H9 (cell line): ENCODE data around the gene TMCC2. TPM values are rescaled to one million over a fixed set of nuclear protein-coding genes. Genes with fewer than 3 reads are reported as not detected.

Experiments used
- DNase-seq: peaks from one replicate; pipeline ENCODE4 v3.0.0-alpha.2; 2017
- H2AFZ ChIP-seq: one replicate; pipeline ENCODE4 v1.6.1; 2013; ENCODE audit warnings: mild to moderate bottlenecking, low read length, control low read depth, moderate library complexity
- H2AK5ac ChIP-seq: 2 replicates; pipeline ENCODE4 v1.6.1; 2013; ENCODE audit warnings: low read length, control low read depth, mixed read lengths; ENCODE audit not compliant: insufficient read length
- H2BK120ac ChIP-seq: one replicate; pipeline ENCODE4 v1.6.1; 2013; ENCODE audit warnings: low read depth, mild to moderate bottlenecking, low read length, control low read depth, inconsistent platforms; ENCODE audit not compliant: poor library complexity, severe bottlenecking
- H2BK12ac ChIP-seq: 2 replicates; pipeline ENCODE4 v1.6.1; 2013; ENCODE audit warnings: low read length, control low read depth, mixed read lengths, low read depth; ENCODE audit not compliant: insufficient read length
- H2BK15ac ChIP-seq: 2 replicates; pipeline ENCODE4 v1.6.1; 2013; ENCODE audit warnings: low read depth, low read length, control low read depth
- H2BK20ac ChIP-seq: one replicate; pipeline ENCODE4 v1.6.1; 2013; ENCODE audit warnings: low read depth, mild to moderate bottlenecking, low read length, control low read depth, inconsistent platforms; ENCODE audit not compliant: poor library complexity, severe bottlenecking
- H2BK5ac ChIP-seq: 2 replicates; pipeline ENCODE4 v1.6.1; 2013; ENCODE audit warnings: low read length, control low read depth, mixed read lengths; ENCODE audit not compliant: insufficient read length
- H3K14ac ChIP-seq: 2 replicates; pipeline ENCODE4 v1.6.1; 2013; ENCODE audit warnings: low read length, control low read depth; ENCODE audit not compliant: insufficient read depth
- H3K18ac ChIP-seq: 2 replicates; pipeline ENCODE4 v1.6.1; 2013; ENCODE audit warnings: low read depth, mild to moderate bottlenecking, mixed read lengths, low read length, control low read depth; ENCODE audit not compliant: insufficient read length
- H3K23ac ChIP-seq: 2 replicates; pipeline ENCODE4 v1.6.1; 2013; ENCODE audit warnings: low read length, control low read depth, mixed read lengths, low read depth; ENCODE audit not compliant: insufficient read length
- H3K23me2 ChIP-seq: 2 replicates; pipeline ENCODE4 v1.6.1; 2013; ENCODE audit warnings: low read depth, mild to moderate bottlenecking, mixed read lengths, low read length, control low read depth; ENCODE audit not compliant: insufficient read length, poor library complexity, severe bottlenecking
- H3K27ac ChIP-seq: 2 replicates; pipeline ENCODE4 v1.5.1; 2013; ENCODE audit warnings: low read length, control low read depth, mixed read lengths, low read depth; ENCODE audit not compliant: insufficient read length
- H3K27me3 ChIP-seq: 2 replicates; pipeline ENCODE4 v1.6.1; 2013; ENCODE audit warnings: low read length, control low read depth, inconsistent platforms; ENCODE audit not compliant: insufficient read depth
- H3K4ac ChIP-seq: 2 replicates; pipeline ENCODE4 v1.6.1; 2013; ENCODE audit warnings: low read depth, mild to moderate bottlenecking, control low read depth, inconsistent platforms, low read length, moderate library complexity
- H3K4me1 ChIP-seq: 2 replicates; pipeline ENCODE4 v1.6.1; 2013; ENCODE audit warnings: low read length, control low read depth, inconsistent platforms; ENCODE audit not compliant: insufficient read depth
- H3K4me2 ChIP-seq: 2 replicates; pipeline ENCODE4 v1.6.1; 2013; ENCODE audit warnings: low read length, control low read depth, mixed read lengths; ENCODE audit not compliant: insufficient read length, insufficient read depth
- H3K56ac ChIP-seq: 2 replicates; pipeline ENCODE4 v1.6.1; 2013; ENCODE audit warnings: low read depth, mild to moderate bottlenecking, mixed read lengths, low read length, control low read depth; ENCODE audit not compliant: insufficient read length
- H3K79me1 ChIP-seq: 2 replicates; pipeline ENCODE4 v1.6.1; 2013; ENCODE audit warnings: low read depth, mild to moderate bottlenecking, moderate library complexity, low read length, control low read depth, inconsistent platforms; ENCODE audit not compliant: insufficient read depth, poor library complexity, severe bottlenecking
- H3K79me2 ChIP-seq: 2 replicates; pipeline ENCODE4 v1.6.1; 2013; ENCODE audit warnings: low read length, control low read depth, inconsistent platforms; ENCODE audit not compliant: insufficient read depth
- H3K9ac ChIP-seq: 2 replicates; pipeline ENCODE4 v1.6.1; 2013; ENCODE audit warnings: low read length, control low read depth, mixed read lengths; ENCODE audit not compliant: insufficient read length; ENCODE audit errors: extremely low read depth
- H3K9me3 ChIP-seq: one replicate; pipeline ENCODE4 v1.6.1; 2013; ENCODE audit warnings: low read depth, low read length, inconsistent platforms; ENCODE audit not compliant: control insufficient read depth
- H3T11ph ChIP-seq: one replicate; pipeline ENCODE4 v1.6.1; 2013; ENCODE audit warnings: mild to moderate bottlenecking, low read length, control low read depth, inconsistent platforms
- H4K20me1 ChIP-seq: one replicate; pipeline ENCODE4 v1.6.1; 2013; ENCODE audit not compliant: control insufficient read depth, insufficient read length, insufficient read depth
- H4K5ac ChIP-seq: 2 replicates; pipeline ENCODE4 v1.6.1; 2013; ENCODE audit warnings: low read depth, mild to moderate bottlenecking, mixed read lengths, low read length, control low read depth; ENCODE audit not compliant: insufficient read length
- H4K8ac ChIP-seq: replicated peaks from 2 replicates; pipeline ENCODE4 v1.6.1; 2013; ENCODE audit warnings: low read length, control low read depth, mixed read lengths, low read depth; ENCODE audit not compliant: insufficient read length
- H4K91ac ChIP-seq: 2 replicates; pipeline ENCODE4 v1.6.1; 2013; ENCODE audit warnings: low read depth, mild to moderate bottlenecking, moderate library complexity, mixed read lengths, low read length, control low read depth; ENCODE audit not compliant: insufficient read length
- H3K27ac Mint-ChIP-seq, 3 experiments: 2 replicates in 2 of 3; 3 replicates in 1 of 3; pipeline ENCODE4 v1.8.0; 2020 to 2021; ENCODE audit warnings: mixed read lengths in 3 of 3, mild to moderate bottlenecking in 1 of 3, moderate library complexity in 1 of 3
- H3K27me3 Mint-ChIP-seq: 2 replicates; pipeline ENCODE4 v1.8.0; 2021; ENCODE audit warnings: low read depth, mild to moderate bottlenecking, moderate library complexity, mixed read lengths
- H3K36me3 Mint-ChIP-seq, 3 experiments: 2 replicates in 2 of 3; 3 replicates in 1 of 3; pipeline ENCODE4 v1.8.0; 2020 to 2021; ENCODE audit warnings: low read depth in 3 of 3, mixed read lengths in 3 of 3; ENCODE audit not compliant: insufficient read depth in 1 of 3
- H3K4me1 Mint-ChIP-seq, 2 experiments: 2 replicates each; pipeline ENCODE4 v1.8.0; 2020; ENCODE audit warnings: mixed read lengths in 2 of 2
- H3K4me3 Mint-ChIP-seq, 2 experiments: 2 replicates in 1 of 2; 3 replicates in 1 of 2; pipeline ENCODE4 v1.8.0; 2020 to 2021; ENCODE audit warnings: mild to moderate bottlenecking in 2 of 2, mixed read lengths in 2 of 2, moderate library complexity in 1 of 2
- H3K9me3 Mint-ChIP-seq, 2 experiments: 2 replicates in 1 of 2; 3 replicates in 1 of 2; pipeline ENCODE4 v1.8.0; 2020; ENCODE audit warnings: mild to moderate bottlenecking in 2 of 2, mixed read lengths in 2 of 2, moderate library complexity in 1 of 2
- CTCF ChIP-seq: fragments of 200-600 bp; sonication (generic); conservative IDR thresholded peaks from 3 replicates; pipeline ENCODE4 v1.8.0; 2021; ENCODE audit warnings: antibody characterized with exemption, mild to moderate bottlenecking
- WGBS: extraction: QIAGEN DNeasy Blood & Tissue Kit; methylation state at CpG from one replicate; pipeline ENCODE4 v1.1.7; 2013; ENCODE audit warnings: missing lambda C conversion rate, low lambda C conversion rate, mixed read lengths; ENCODE audit not compliant: insufficient read length; ENCODE audit errors: extremely low coverage; 5-methylcytosine and 5-hydroxymethylcytosine counted together
- total RNA-seq: library from RNA; stranded (reverse); gene quantifications from 2 replicates; pipeline ENCODE4 v1.2.1, GENCODE V29; 2021

TMCC2 gene
- total RNA-seq, 1 experiment from 2014 or later: 11.7 TPM

- DNase-seq: no peak
- no peak for TF ChIP-seq CTCF
- WGBS: no CpG with 5 or more reads among the region's 5 CpGs
Measured at GRCh38 chr1:205230982-205231381, 3.2 kb downstream of the TMCC2 start.

More at GRCh38 chr1:205230982-205231381, 3.2 kb downstream of the TMCC2 start:
- Histone ChIP-seq H3K14ac (no peak overlapping the region), H2BK12ac (no peak overlapping the region), H3K9me3 (no peaks in the 10 kb centered on the region), H4K8ac (no peak overlapping the region), H3K23ac (no peak overlapping the region), H2AFZ (no peak overlapping the region), H2BK15ac (no peak overlapping the region), H4K91ac (no peak overlapping the region), H3K4me1 (peaks cover 9% of the 10 kb centered on the region), H4K5ac (no peak overlapping the region), H3K56ac (no peak overlapping the region), H2AK5ac (no peak overlapping the region), H2BK20ac (no peak overlapping the region), H3K27ac (no peak overlapping the region), H3K4ac (no peak overlapping the region), H3K9ac (no peak overlapping the region), H3K27me3 (no peaks in the 10 kb centered on the region), H3K79me2 (no peaks in the 10 kb centered on the region), H3K4me2 (no peak overlapping the region), H3T11ph (no peak overlapping the region), H2BK120ac (no peak overlapping the region), H3K18ac (no peak overlapping the region), H3K79me1 (no peaks in the 10 kb centered on the region), H2BK5ac (no peak overlapping the region), H4K20me1 (no peaks in the 10 kb centered on the region), H3K23me2 (peaks cover 14% of the 10 kb centered on the region)
- Mint-ChIP-seq H3K36me3 (0 out of 7 replicates have a peak, but pooled peaks cover 0 to 3% (median 0%) of the 10 kb centered on the region in 3 experiments), H3K27ac (no peak overlapping the region), H3K4me3 (no peak overlapping the region), H3K4me1 (peaks cover 29 to 32% of the 10 kb centered on the region in 2 experiments), H3K9me3 (no peaks in the 10 kb centered on the region; a peak in 1 of 5 replicates), H3K27me3 (peaks cover 16% of the 10 kb centered on the region)
